Measurements from ENCODE around the gene ABCG4.

ABCG4 gene

DNA sequence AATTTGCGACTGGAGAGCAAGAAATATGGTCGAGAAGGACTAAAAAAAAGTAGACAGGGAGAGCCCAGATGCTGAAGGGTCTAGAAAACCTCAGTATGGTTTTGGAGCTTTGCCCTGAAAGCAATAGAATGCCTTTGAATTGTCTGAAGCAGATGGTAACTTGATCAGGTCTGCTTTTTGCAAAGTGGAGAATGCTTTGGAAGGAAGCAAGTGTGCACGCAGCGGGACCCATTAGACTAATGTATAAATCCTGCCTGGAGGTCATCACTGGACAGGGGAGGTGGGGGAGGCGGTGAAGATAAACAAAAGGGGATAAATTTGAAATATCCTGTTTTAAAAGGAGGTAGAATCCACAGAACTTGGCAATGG, 28.2 kb upstream of the ABCG4 start:
- TF ChIP-seq, protein P1, sequence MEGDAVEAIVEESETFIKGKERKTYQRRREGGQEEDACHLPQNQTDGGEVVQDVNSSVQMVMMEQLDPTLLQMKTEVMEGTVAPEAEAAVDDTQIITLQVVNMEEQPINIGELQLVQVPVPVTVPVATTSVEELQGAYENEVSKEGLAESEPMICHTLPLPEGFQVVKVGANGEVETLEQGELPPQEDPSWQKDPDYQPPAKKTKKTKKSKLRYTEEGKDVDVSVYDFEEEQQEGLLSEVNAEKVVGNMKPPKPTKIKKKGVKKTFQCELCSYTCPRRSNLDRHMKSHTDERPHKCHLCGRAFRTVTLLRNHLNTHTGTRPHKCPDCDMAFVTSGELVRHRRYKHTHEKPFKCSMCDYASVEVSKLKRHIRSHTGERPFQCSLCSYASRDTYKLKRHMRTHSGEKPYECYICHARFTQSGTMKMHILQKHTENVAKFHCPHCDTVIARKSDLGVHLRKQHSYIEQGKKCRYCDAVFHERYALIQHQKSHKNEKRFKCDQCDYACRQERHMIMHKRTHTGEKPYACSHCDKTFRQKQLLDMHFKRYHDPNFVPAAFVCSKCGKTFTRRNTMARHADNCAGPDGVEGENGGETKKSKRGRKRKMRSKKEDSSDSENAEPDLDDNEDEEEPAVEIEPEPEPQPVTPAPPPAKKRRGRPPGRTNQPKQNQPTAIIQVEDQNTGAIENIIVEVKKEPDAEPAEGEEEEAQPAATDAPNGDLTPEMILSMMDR (IDR thresholded peaks at IDR 0.05; ENCODE audit: insufficient read depth, low read length, missing control alignments) = no peak
- DNase-seq (ENCODE audit: low read depth, low spot score) = no peak
- H3K4me3 ChIP-seq (ENCODE audit: low read depth, low read length) = peak overlapping the region; percentile 65
- CTCF ChIA-PET = interaction anchor here (0.8 to 2.1 kb wide), 6 partner anchors 11 to 203 kb away, joined by 3 to 6 read pairs (median 3); partner anchors contain the start of genes C2CD2L, CBL and DPAGT1
- POLR2A ChIA-PET = interaction anchor here (0.6 to 2.0 kb wide), 3 partner anchors 18 to 317 kb away, joined by 4 to 7 read pairs (median 6); a partner anchor contains a TSS

DNA sequence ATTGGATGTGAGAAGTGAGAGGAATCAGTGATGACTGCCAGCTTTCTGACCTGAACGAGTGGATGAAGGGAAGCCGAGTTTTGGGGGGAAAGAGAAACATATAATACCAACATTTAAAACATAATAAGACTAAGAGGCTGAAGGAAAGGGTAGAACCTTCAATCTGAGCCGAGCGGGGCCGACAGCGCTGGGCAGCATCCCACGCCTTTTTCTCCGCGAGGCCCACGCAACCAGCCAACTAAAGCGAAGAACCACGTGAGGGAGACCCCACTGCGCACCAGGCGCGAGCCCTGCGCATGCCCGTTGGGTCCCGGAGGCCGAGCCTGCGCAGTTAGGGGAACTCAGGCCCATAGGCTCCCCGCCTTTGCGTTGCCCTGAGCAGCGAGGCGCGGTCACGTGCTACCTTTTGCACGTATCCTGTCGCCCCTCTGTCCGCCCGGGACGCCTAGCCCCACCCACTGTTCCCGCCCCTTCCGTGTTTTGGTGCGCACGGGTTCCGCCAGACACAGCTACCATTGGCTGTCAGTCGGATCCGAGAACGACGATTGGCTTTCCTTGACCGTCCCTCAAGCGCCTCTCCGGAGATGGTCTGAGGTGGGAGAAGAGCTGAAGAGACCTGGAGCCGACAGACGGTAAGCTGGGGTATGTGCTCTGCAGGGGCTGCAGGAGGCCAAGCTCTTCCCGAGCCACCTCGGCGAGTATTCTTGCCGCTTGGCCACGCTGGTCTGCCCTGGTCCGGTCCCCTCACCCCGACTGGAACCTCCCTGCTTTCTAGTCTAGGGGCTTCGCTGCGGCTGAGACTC, 27.6 kb upstream of the ABCG4 start, which contains the start of gene HINFP:
Gene HINFP, plus strand, starts transcription at position 573 of the 803 bp plus-strand sequence. CDS start 5,365 bp downstream, outside the sequence.
- POLR2A ChIA-PET = interaction anchor here (0.8 to 2.0 kb wide), 6 partner anchors 13 to 198 kb away, joined by 3 to 7 read pairs (median 4); partner anchors contain the start of gene C2CD2L
- TF ChIP-seq, protein P1 (IDR thresholded peaks at IDR 0.05; ENCODE audit: insufficient read depth, low read length, missing control alignments) = no peak
- DNase-seq (ENCODE audit: low read depth, low spot score) = peak; percentile 88

DNA sequence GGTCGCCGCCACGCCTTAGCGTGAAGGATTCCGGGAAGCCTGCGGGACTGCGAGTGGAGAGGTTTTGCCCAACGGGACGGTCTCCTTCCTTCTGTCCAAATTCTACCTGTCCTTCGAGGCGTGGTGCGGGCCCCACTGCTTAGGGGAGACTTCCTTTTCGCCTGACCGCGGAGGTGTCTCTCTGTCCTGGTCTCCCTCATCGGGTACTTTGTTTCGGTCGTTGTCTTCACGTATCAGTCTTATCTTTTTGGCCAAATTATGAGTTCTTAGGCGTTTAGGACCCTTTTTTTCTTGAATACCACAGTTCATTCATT, 27.1 kb upstream of the ABCG4 start:
- CTCF ChIA-PET = interaction anchor here (1.2 to 3.3 kb wide), 6 partner anchors 20 to 216 kb away, joined by 3 to 24 read pairs (median 6); partner anchors contain the start of gene DPAGT1
- POLR2A ChIA-PET = interaction anchor here (0.8 to 2.0 kb wide), 6 partner anchors 14 to 197 kb away, joined by 3 to 7 read pairs (median 4); partner anchors contain the start of gene C2CD2L
- peak overlapping the region; percentile 100 for H3K4me3 ChIP-seq (ENCODE audit: low read depth, low read length)
- no peak for DNase-seq (ENCODE audit: low read depth, low spot score)
- TF ChIP-seq, protein P1 (IDR thresholded peaks at IDR 0.05; ENCODE audit: insufficient read depth, low read length, missing control alignments) = no peak

More for the DNA sequence above, 27.6 kb upstream of the ABCG4 start, which contains the start of gene HINFP:
- H3K4me3 ChIP-seq (ENCODE audit: low read depth, low read length) = peak within 1 kb of the TSS; percentile 100
- CTCF ChIA-PET = interaction anchor here (0.7 to 2.1 kb wide), 9 partner anchors 11 to 216 kb away, joined by 3 to 11 read pairs (median 3); partner anchors contain the start of genes C2CD2L, CBL and DPAGT1

DNA sequence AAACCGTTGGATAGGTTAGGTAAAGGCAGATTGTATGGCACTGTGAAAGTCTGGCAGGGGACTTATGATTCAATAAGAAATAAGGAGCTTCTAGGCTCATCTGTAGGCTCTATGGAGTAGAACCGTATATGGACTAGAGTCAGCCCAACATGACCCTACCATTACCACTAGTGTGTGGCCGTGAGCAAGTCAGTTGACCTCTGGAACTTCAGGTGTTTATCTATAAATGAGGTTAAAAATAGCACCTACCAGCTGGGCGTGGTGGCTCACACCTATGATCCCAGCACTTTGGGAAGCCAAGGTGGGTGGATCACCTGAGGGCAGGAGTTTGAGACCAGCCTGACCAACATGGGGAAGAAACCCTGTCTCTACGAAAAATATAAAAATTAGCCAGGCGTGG, 23.0 kb upstream of the ABCG4 start:
- DNase-seq (ENCODE audit: low read depth, low spot score) = no peak
- no peak overlapping the region for H3K4me3 ChIP-seq (ENCODE audit: low read depth, low read length)
- ChIA-PET CTCF (interaction anchor here (1.0 to 2.3 kb wide), 2 partner anchors 19 to 71 kb away, joined by 4 to 17 read pairs; no protein-coding TSS in a partner anchor), POLR2A (interaction anchor here (0.6 to 0.7 kb wide), 2 partner anchors 35 to 87 kb away, joined by 3 read pairs; no protein-coding TSS in a partner anchor)
- TF ChIP-seq, protein P1 (IDR thresholded peaks at IDR 0.05; ENCODE audit: insufficient read depth, low read length, missing control alignments) = no peak

DNA sequence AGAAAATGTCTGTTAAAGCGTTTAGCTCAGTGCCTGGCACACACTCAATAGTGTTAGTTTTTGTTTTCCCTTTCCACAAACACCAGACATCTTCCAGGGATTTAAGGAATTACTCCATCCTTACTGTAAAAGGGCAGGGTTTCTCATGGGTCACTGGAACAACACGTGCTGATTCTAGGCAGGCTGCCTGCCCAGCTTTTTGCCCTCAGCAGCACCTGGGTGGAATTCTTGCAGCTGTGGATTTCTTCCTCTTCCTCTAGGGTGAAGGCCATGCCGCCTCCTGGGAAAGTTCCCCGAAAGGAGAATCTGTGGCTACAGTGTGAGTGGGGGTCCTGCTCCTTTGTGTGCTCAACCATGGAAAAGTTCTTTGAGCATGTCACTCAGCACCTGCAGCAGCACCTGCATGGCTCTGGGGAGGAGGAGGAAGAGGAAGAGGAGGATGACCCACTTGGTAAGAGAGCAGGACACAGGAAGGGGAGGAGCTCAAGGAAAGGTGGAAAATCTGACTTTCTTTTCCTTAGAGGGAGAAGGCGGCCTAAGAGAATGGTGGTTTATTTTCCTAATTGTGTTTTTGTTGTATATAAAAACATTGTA, 22.1 kb upstream of the ABCG4 start:
- no peak for DNase-seq (ENCODE audit: low read depth, low spot score)
- H3K4me3 ChIP-seq (ENCODE audit: low read depth, low read length) = no peak overlapping the region
- CTCF ChIA-PET = interaction anchor here (0.6 to 2.3 kb wide), 3 partner anchors 12 to 21 kb away, joined by 3 to 17 read pairs (median 3); no protein-coding TSS in a partner anchor
- TF ChIP-seq, protein P1 (IDR thresholded peaks at IDR 0.05; ENCODE audit: insufficient read depth, low read length, missing control alignments) = no peak
- POLR2A ChIA-PET = interaction anchor here (0.6 kb wide), 1 partner anchor 88 kb away, joined by 3 read pairs; no protein-coding TSS in a partner anchor

Measured in AG04449 (cell line).